Measurements from ENCODE around the gene CCT8.

GRCh38 chr21:29052224-29052623 lies 21.2 kb downstream of the CCT8 start:
- TF ChIP-seq CTCF (conservative IDR thresholded peaks at IDR 0.05; ENCODE audit: low read depth in 2 of 2) (no peak), REST (IDR thresholded peaks at IDR 0.05; ENCODE audit: unreplicated experiment) (no peak), POLR2AphosphoS5 (IDR thresholded peaks at IDR 0.05; ENCODE audit: low read depth) (no peak), STAT1 (IDR thresholded peaks at IDR 0.05; ENCODE audit: unreplicated experiment) (no peak), EZH2 (IDR thresholded peaks at IDR 0.05; ENCODE audit: low read depth, unreplicated experiment) (no peak)
